ENCODE results near the gene CNIH3. TPM values are rescaled to one million over a fixed set of nuclear protein-coding genes. Genes with fewer than 3 reads are reported as not detected.
"Not testable (repeated sequence)": the region's sequence is repeated elsewhere in the genome, so short reads cannot be mapped to it uniquely, and the experiment has no call there.

CNIH3 gene
- polyA plus RNA-seq, 6 donors from 2014 or later: 0.97 to 4.0 (median 1.8) TPM; not detected in 1

DNA sequence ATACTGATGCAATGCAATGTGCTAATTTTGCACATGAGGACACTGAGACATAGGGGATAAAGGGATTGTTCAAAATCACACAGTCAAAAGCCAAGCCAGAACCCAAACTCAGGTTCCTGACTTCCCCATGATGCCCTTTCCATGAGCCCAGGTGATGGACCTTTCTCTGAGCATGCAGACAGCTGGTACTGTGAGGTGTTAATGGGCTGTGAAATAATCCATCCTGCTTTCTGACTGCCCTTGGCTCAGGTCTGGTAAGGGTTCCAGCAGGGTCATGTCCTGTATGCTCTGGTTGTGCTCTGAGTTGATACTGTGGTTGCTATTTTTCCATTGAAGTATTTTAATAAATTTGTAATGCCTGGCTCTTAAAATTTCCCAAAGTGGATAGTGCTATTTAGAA lies 50.0 kb downstream of the CNIH3 start:
- H3K4me1 Mint-ChIP-seq: no peaks in the 10 kb centered on the region
- no peak overlapping the region for H3K4me3 Mint-ChIP-seq
- peaks cover 0 to 2% (median 0%) of the 10 kb centered on the region in 7 donors for H3K9me3 Mint-ChIP-seq
- DNase-seq: no peak
- no peaks in the 10 kb centered on the region for H3K36me3 Mint-ChIP-seq
- no peak for ATAC-seq (ENCODE audit: low read depth in 2 of 2)
- H3K27ac Mint-ChIP-seq: no peak overlapping the region
- H3K27me3 Mint-ChIP-seq: peaks cover 0 to 15% (median 11%) of the 10 kb centered on the region in 3 donors

DNA sequence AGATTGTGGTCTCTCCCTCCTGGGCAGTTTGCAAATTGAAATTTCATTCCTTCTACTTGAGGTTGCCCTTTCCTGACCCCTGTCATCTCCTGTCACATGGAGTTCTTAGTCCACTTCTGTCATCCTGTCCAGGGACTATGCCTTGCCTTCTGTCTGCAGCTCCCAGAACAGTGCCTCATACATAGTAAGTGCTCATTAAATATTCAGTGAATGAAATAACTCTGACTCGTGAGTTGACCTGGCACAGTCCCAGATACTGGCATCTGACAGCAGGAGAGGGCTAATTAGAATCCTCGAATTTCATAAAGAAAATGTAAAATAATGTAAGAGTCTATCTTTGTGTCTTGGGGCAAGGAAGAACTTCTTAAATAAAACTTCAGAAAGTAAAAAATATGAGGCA lies 50.8 kb downstream of the CNIH3 start:
- Mint-ChIP-seq H3K4me3 (no peak overlapping the region), H3K27ac (no peak overlapping the region), H3K4me1 (no peaks in the 10 kb centered on the region), H3K27me3 (peaks cover 0 to 11% (median 9%) of the 10 kb centered on the region in 3 donors), H3K9me3 (peaks cover 0 to 2% (median 0%) of the 10 kb centered on the region in 7 donors), H3K36me3 (no peaks in the 10 kb centered on the region)
- no peak for ATAC-seq (ENCODE audit: low read depth in 2 of 2)
- no peak for DNase-seq

DNA sequence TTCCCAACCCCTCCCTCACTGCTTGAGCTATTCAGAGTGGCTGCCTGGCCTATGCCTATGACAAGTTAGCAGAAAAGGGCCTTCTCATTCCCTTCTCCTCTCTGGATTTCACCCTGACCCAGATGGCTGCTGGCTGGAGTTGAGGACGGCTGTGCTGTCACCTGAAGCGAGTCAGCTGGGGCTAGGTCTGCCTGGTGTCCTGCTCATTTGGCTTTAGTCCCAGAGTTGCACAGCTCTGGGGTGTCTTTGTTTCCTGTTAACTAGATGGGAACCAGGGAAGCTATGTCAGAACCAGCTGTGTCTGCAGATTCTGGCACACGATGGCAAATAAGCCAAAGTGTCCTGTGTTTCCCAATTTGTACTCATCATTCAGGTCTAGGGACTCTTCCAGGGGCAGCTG lies 52.9 kb downstream of the CNIH3 start:
- H3K36me3 Mint-ChIP-seq: no peaks in the 10 kb centered on the region
- ATAC-seq (ENCODE audit: low read depth in 2 of 2) (no peak), DNase-seq (no peak)
- H3K4me3 Mint-ChIP-seq: no peak overlapping the region
- H3K4me1 Mint-ChIP-seq: no peaks in the 10 kb centered on the region
- H3K9me3 Mint-ChIP-seq: peaks cover 0 to 2% (median 0%) of the 10 kb centered on the region in 7 donors
- peaks cover 0 to 16% (median 11%) of the 10 kb centered on the region in 3 donors for H3K27me3 Mint-ChIP-seq
- H3K27ac Mint-ChIP-seq: no peak overlapping the region

DNA sequence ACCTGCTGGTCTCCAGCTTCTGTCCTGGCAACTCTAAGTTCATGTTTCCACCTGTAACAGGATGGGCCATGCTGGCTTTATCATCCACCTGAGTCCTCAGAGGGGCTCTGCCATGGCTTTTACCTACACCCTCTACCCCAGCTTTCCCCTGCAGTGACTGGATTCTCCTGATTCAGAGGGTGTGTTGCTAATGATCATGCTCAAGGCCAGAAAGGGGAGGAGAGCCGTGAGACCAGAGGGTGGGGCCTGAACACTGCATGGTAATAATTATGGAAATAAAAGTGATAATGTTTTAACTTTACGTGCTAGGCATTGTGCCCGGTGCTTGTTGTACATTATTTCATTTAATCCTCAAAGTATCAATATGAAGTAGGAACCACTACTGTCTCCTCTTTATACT lies 53.3 kb downstream of the CNIH3 start:
- ATAC-seq (ENCODE audit: low read depth in 2 of 2): no peak
- Mint-ChIP-seq H3K36me3 (no peaks in the 10 kb centered on the region), H3K27me3 (peaks cover 0 to 16% (median 11%) of the 10 kb centered on the region in 3 donors), H3K4me3 (no peak overlapping the region), H3K4me1 (no peaks in the 10 kb centered on the region), H3K9me3 (peaks cover 0 to 2% (median 0%) of the 10 kb centered on the region in 7 donors), H3K27ac (no peak overlapping the region)
- DNase-seq: no peak

DNA sequence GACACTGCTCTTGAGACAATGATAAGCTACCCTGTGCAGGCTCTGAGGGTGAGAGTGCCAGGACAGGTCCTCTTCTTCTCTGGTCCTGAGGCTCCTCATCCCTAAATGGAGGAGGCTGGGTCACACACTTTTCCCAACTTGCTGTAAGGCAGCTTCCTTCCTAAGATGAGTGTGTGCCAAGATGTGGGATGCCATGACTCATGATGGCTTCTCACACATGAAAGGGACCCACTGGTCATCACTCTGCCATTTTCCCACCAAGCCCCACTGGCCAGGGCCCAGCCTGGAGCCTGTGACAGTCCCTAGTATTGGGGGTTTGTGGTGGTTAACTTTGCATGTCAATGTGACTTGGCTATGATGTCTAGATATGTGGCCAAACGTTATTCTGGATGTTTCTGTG lies 54.4 kb downstream of the CNIH3 start:
- ATAC-seq (ENCODE audit: low read depth in 2 of 2) (no peak), DNase-seq (no peak)
- Mint-ChIP-seq H3K27me3 (peaks cover 0 to 16% (median 11%) of the 10 kb centered on the region in 3 donors), H3K27ac (peak overlapping the region in 1 of 6 donors; percentile 11), H3K9me3 (peaks cover 0 to 2% (median 0%) of the 10 kb centered on the region in 7 donors), H3K4me1 (no peaks in the 10 kb centered on the region), H3K4me3 (no peak overlapping the region), H3K36me3 (no peaks in the 10 kb centered on the region)

DNA sequence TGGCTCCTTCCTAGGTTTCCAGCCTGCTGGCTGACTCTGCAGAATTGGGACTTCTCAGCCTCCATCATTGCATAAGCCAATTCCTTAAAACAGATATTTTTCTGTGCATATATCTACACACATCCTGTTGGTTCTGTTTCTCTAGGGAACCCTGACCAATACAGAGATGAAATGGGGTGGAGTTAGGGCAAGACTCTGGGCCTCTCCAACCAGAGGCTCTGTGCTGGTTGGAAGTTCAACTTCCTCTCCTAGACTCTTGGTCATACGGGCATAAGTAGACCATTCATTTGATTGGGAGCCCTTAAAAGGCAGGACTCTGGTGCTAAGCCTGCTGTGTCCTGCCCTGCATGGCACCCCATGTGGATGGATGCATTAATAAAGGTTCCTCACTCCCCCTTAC lies 55.0 kb downstream of the CNIH3 start:
- H3K4me3 Mint-ChIP-seq: no peak overlapping the region
- no peak overlapping the region for H3K27ac Mint-ChIP-seq

DNA sequence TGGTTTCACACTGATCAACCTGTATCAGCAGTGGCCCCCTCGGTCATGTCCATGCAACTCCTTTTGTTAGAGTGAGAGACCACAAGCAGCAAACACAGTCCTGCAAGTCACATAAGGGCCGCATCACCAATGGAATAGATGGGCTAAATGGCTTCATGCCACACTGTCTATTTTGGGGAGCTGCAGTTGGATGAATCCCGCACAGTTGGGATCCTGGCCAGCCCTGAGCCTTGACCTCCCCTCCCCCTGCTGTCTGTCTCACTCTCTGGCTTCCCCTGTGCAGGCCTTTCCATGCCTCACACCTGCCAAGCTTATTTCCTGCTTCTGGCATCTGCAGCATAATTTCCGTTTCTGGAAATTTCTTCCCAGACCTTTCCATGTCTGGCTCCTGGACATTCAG lies 57.0 kb downstream of the CNIH3 start:
- ATAC-seq (ENCODE audit: low read depth in 2 of 2): no peak
- Mint-ChIP-seq H3K27me3 (peaks cover 0 to 16% (median 0%) of the 10 kb centered on the region in 3 donors), H3K4me1 (no peaks in the 10 kb centered on the region), H3K27ac (no peak overlapping the region), H3K36me3 (no peaks in the 10 kb centered on the region), H3K4me3 (no peak overlapping the region), H3K9me3 (peaks cover 0 to 2% (median 0%) of the 10 kb centered on the region in 7 donors)
- DNase-seq: no peak

More for the DNA sequence above, 55.0 kb downstream of the CNIH3 start:
- Mint-ChIP-seq H3K36me3 (no peaks in the 10 kb centered on the region), H3K9me3 (peaks cover 0 to 2% (median 0%) of the 10 kb centered on the region in 7 donors), H3K4me1 (no peaks in the 10 kb centered on the region), H3K27me3 (peaks cover 0 to 16% (median 11%) of the 10 kb centered on the region in 3 donors)
- ATAC-seq (ENCODE audit: low read depth in 2 of 2) (no peak), DNase-seq (no peak)

DNA sequence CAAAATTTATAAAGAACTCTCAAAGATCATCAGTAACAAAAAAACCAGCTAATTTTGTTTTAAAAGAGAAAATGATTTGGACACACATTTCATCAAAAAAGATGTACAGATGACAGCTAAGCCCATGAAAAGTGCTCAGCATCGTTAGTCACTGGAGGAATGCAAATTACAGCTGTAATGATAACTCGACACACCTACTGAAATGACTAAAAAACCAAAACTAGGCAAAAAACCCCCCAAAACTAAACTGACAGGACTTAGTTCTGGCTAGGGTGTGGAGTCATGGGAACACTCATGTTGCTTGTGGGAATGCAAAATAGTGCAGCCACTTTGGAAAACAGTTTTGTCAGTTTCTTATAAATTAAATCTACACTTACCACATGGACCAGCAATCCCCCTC lies 59.5 kb downstream of the CNIH3 start:
- no peaks in the 10 kb centered on the region for H3K4me1 Mint-ChIP-seq
- H3K27me3 Mint-ChIP-seq: peaks cover 0 to 8% (median 0%) of the 10 kb centered on the region in 3 donors
- ATAC-seq (ENCODE audit: low read depth in 2 of 2) (no peak), DNase-seq (no peak)
- no peak overlapping the region for H3K4me3 Mint-ChIP-seq
- no peaks in the 10 kb centered on the region for H3K9me3 Mint-ChIP-seq
- H3K27ac Mint-ChIP-seq: no peak overlapping the region
- no peaks in the 10 kb centered on the region for H3K36me3 Mint-ChIP-seq

DNA sequence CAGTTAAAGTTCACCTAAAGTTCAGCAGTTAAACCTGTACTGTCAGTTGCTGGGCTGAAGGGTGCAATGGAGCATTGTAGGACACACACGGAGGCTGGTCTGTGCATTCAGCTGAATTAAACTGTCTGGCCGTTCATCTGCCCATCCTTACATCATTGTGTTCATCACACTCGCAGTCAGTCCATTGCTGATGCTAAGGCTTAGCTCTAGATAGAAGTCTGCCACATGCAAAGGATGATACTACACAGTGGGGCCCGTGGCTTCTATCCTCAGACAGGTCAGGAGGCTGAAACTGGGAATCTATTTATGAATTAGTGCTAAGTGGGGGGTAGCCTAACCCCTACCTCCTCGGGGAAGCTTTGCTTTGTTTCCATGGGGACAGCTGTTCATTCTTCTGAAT lies 60.4 kb downstream of the CNIH3 start:
- Mint-ChIP-seq H3K9me3 (no peaks in the 10 kb centered on the region), H3K27me3 (peaks cover 0 to 8% (median 0%) of the 10 kb centered on the region in 3 donors), H3K4me1 (no peaks in the 10 kb centered on the region), H3K4me3 (no peak overlapping the region), H3K36me3 (no peaks in the 10 kb centered on the region), H3K27ac (no peak overlapping the region)
- DNase-seq (no peak), ATAC-seq (ENCODE audit: low read depth in 2 of 2) (no peak)

DNA sequence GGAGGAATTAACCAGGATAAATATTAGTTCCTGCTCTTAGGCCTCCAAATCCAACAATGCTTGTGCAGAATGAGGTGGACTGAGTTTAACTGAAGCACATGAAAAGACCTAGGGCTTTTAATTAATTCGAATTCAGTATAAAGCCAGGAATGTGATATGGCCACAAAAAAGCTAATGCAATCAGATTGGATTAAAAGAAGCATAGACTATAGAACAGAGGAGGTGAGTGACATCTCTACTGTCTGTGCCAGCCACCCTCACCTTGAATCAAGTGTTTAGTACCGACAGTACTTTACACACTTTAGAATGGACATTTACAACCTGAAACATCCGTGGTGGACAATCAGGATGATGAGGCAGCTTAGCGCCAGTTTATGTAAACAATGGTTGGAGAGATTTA lies 62.1 kb downstream of the CNIH3 start:
- DNase-seq (no peak), ATAC-seq (ENCODE audit: low read depth in 2 of 2) (no peak)
- no peak overlapping the region for H3K27ac Mint-ChIP-seq
- no peaks in the 10 kb centered on the region for H3K4me1 Mint-ChIP-seq
- no peaks in the 10 kb centered on the region for H3K9me3 Mint-ChIP-seq
- no peak overlapping the region for H3K4me3 Mint-ChIP-seq
- peaks cover 0 to 13% (median 0%) of the 10 kb centered on the region in 3 donors for H3K27me3 Mint-ChIP-seq
- H3K36me3 Mint-ChIP-seq: no peaks in the 10 kb centered on the region

DNA sequence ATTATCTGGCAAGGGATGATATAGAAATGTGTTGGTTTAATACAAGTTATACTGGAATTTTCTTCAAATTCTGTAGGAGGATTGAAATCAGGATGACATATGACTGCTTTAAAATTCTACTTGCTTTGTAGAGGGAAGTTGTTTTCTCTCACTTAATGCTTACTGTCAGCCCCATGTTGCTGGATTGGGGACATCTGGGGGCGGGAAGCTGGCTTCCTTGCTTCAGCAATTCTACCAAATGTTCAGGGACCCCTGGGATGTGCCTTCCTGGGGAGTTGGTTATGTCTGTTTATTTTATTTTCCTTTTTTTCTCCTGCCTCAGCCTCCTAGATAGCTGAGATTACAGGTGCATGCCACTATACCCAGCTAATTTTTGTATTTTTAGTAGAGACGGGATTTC lies 63.5 kb downstream of the CNIH3 start:
- DNase-seq (no peak), ATAC-seq (ENCODE audit: low read depth in 2 of 2) (no peak)
- H3K9me3 Mint-ChIP-seq: no peaks in the 10 kb centered on the region
- no peak overlapping the region for H3K4me3 Mint-ChIP-seq
- H3K4me1 Mint-ChIP-seq: no peaks in the 10 kb centered on the region
- H3K27ac Mint-ChIP-seq: no peak overlapping the region
- H3K27me3 Mint-ChIP-seq: peaks cover 0 to 10% (median 0%) of the 10 kb centered on the region in 3 donors
- H3K36me3 Mint-ChIP-seq: no peaks in the 10 kb centered on the region

DNA sequence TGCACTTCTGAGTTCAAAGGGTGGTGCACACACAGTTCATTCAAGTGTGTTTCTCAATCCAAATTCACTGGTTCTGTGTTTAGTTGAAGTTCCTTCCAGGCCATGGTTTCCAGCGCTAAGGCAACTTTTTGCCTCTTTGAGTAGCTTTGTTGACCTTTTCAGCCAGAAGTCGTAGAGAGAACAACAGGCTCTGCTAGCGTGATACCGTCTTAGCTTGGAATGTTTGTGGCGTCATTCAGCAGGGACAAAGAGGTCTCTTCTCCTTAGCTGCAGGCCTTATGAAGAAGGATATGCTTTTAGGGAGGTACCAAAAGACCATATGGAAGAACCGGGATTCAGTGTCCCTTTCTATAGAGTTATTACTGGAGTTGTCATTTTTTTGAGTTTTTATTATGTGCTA lies 65.7 kb downstream of the CNIH3 start:
- H3K36me3 Mint-ChIP-seq: no peaks in the 10 kb centered on the region
- H3K27me3 Mint-ChIP-seq: peaks cover 0 to 12% (median 0%) of the 10 kb centered on the region in 3 donors
- peak overlapping the region in 1 of 6 donors; percentile 44 for H3K27ac Mint-ChIP-seq
- ATAC-seq (ENCODE audit: low read depth in 2 of 2) (no peak), DNase-seq (no peak)
- H3K4me1 Mint-ChIP-seq: no peaks in the 10 kb centered on the region
- H3K4me3 Mint-ChIP-seq: no peak overlapping the region
- no peaks in the 10 kb centered on the region for H3K9me3 Mint-ChIP-seq

DNA sequence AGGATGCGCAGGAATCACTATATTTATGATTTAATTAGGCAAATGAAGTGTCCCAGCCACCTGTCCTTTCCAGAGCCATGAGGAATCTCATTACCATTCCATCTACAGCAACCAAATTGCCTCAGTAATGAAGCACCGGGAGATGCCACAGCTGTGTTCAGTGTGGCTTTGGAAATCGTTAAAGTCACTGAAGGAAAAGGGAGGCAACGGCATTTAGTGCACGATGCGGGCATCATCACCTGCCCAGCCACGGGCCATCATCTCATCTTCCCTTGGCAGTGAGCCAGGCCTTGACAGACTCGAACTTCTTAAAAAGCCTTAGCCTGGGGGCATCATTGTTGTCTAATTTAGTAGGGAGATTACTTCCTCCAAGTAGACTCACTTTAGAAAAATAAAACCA lies 67.8 kb downstream of the CNIH3 start:
- H3K9me3 Mint-ChIP-seq: no peaks in the 10 kb centered on the region
- H3K27ac Mint-ChIP-seq: no peak overlapping the region
- peaks cover 0 to 12% (median 4%) of the 10 kb centered on the region in 3 donors for H3K27me3 Mint-ChIP-seq

DNA sequence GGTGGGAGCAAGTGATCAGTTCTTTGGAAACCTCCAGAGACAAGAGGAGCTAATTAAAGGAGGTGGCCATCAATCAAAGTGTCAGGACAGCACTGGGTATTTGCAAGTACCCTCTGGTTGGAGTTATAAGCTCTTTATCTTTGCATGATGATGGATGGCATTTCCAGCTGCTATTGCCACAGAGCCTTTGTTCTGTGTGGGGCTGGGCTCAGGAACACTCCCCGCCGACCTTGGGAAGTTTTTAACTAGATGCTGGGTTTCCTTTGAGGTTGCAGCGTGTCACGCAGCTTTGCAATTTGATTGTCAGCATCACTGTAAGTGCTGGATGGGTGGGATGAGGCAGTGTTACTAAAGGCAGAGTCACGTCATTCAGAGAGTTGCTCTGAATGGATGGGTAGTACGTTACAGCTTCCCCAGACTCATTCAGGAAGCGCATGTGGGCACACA lies 68.9 kb downstream of the CNIH3 start:
- ATAC-seq (ENCODE audit: low read depth in 2 of 2) (no peak), DNase-seq (no peak)
- H3K4me3 Mint-ChIP-seq: peak overlapping the region in 1 of 8 donors; percentile 57
- H3K9me3 Mint-ChIP-seq: no peaks in the 10 kb centered on the region
- no peaks in the 10 kb centered on the region for H3K36me3 Mint-ChIP-seq
- no peaks in the 10 kb centered on the region for H3K4me1 Mint-ChIP-seq
- peak overlapping the region in 1 of 6 donors; percentile 70 for H3K27ac Mint-ChIP-seq
- peaks cover 0 to 12% (median 4%) of the 10 kb centered on the region in 3 donors for H3K27me3 Mint-ChIP-seq

More for the DNA sequence above, 67.8 kb downstream of the CNIH3 start:
- Mint-ChIP-seq H3K4me3 (no peak overlapping the region), H3K4me1 (no peaks in the 10 kb centered on the region), H3K36me3 (no peaks in the 10 kb centered on the region)
- ATAC-seq (ENCODE audit: low read depth in 2 of 2): no peak
- DNase-seq: no peak

DNA sequence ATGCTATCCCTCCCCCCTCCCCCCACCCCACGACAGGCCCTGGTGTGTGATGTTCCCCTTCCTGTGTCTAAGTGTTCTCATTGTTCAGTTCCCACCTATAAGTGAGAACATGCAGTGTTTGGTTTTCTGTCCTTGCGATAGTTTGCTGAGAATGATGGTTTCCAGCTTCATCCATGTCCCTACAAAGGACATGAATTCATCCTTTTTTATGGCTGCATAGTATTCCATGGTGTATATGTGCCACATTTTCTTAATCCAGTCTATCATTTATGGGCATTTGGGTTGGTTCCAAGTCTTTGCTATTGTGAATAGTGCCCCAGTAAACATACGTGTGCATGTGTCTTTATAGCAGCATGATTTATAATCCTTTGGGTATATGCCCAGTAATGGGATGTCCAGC lies 70.0 kb downstream of the CNIH3 start:
- not testable (repeated sequence) for H3K27ac Mint-ChIP-seq; H3K4me1 Mint-ChIP-seq; ATAC-seq (ENCODE audit: low read depth in 2 of 2); DNase-seq; H3K9me3 Mint-ChIP-seq; H3K36me3 Mint-ChIP-seq; H3K4me3 Mint-ChIP-seq
- peaks cover 0 to 12% (median 4%) of the 10 kb centered on the region in 3 donors for H3K27me3 Mint-ChIP-seq

Measured in naive B cell (primary cell).